Measurements from ENCODE around the gene ZNF263.

ZNF263 gene

DNA sequence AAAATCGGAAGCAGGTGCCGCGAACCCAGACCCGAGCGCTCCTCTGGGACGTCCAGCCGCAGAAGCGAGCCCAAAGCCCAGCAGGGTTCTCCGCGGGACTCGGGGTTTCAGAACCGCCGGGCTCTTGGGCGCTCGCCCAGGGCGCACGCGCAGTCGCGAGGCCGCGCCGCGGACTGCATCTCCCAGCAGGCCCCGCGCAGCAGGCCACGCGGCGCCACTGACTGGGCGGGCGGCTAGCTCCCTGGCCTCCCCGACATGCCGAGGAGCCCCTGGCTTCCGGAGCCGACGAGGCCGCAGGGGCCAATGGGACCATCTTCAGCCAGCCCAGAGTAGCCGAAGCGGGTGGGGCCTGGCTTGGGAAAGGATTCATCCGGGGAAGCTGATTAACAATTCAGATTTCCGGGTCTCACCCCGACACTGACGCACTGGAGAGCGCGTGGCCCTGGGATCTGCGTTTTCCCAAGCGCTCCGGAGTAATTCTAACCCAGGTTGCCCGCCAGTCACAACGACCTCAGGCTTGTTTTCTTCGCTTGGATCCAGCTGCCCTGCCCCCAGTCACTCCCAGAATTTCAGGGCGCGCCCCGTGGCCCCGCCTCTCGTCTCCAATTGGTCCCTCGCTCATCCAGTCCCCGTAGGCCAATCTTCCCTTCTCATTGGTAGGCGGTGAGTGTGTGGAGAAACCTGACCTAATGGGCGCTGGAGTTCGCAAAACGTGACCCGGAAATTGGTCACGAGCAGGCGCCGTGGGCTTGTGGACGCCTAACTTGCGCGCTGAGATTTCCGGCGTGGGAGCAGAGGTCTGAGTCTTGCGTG lies at the start of gene ZNF263:
ZNF263 (plus strand) TSS at position 762 of the 813 bp plus-strand sequence. CDS start 328 bp downstream, outside the sequence.
- DNase-seq = peak; percentile 93

GRCh38 chr16:3234543-3234856 lies 48.8 kb upstream of the ZNF263 start:
- DNase-seq = no peak

- DNase-seq = peak; percentile 93
Observed at GRCh38 chr16:3234857-3235561, 48.3 kb upstream of the ZNF263 start, which contains the start of gene ZNF200. TSS of gene ZNF200 (minus strand) at chr16:3235158. CDS start at chr16:3233755, 1,403 bp downstream.

- peak; percentile 34 for DNase-seq
Observed at GRCh38 chr16:3235856-3236669, 47.2 kb upstream of the ZNF263 start.

- DNase-seq = no peak
Observed at GRCh38 chr16:3241761-3242160, 41.5 kb upstream of the ZNF263 start.

- no peak for DNase-seq
Observed at GRCh38 chr16:3242709-3243108, 40.6 kb upstream of the ZNF263 start.

DNA sequence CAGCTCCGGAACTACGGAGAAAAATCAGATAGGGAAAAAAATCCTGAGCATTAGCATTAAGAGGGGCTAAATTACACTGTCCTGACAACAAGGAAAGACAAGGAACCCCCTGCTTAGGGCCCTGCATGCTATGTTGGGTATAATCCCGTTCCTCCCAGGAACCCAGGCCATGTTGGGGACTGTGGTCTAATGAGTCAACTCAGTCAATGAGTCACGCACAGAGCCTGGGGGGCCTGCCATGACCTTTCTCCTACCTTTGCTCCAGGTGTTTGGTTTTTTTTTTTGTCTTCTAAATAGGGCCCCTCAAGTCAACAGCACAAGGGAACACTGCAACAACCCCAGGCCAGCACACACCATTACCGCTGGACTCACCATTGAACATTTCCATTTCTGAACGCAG lies 39.4 kb upstream of the ZNF263 start:
- DNase-seq = no peak

DNA sequence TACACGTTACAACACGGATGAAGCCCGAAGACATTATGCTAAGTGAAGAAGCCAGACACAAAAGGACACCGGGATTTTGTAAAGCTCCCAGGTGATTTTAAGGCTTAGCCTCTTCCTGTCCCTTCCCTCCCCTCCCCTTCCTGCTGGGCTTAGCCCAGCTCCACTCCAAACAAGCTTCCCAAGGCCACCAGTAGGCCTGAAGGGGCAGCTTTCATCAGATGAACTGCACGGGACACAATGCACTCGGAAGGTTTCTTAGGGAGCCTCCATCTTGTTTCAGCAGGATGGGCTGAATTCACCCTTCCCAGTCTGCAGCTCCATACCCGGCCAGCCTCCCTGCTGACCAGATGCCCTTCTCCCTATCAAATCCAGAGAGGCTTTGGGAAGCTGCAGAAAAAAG lies 37.3 kb upstream of the ZNF263 start:
- no peak for DNase-seq

DNA sequence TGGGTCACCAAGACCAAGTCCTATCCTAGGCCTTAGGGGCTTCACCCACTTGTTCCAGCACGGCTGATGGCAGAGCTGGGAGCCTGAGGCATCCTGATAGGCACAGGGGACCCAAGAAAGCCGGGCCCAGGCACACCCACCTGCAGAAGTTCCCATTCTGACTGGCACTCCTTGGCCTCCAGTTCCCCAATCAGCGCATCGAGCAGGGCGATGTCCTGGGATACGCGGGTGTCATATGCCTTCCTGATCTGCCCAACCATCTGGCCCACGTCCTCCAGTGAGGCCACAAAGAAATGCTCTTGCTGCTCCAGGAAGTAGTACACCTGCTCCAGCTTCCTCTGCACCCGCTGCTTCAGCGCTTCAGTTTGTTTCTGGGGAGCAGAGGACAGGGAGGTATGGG lies 36.4 kb upstream of the ZNF263 start:
- DNase-seq = no peak

- DNase-seq = no peak
Observed at GRCh38 chr16:3248596-3248995, 34.7 kb upstream of the ZNF263 start.

- no peak for DNase-seq
Observed at GRCh38 chr16:3249020-3249419, 34.3 kb upstream of the ZNF263 start.

DNA sequence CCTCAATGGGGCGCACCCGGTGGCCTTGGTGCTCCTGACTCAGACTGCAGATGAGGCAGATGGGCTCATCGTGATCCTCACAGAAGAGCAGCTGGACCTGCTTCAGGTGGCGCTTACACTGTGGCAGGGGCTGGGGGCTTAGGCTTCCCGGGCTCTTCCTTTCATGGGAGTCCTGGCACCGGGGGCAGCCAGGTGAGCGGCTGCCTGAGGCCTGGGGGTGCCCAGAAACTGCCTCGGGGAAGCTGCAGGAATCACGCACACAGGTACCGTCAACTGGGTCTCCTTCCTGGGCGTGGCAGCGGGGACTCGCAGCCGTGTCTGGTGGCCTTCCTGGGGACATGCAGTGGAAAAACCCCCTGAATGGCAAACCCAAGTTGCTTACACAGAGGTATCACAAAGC lies 33.8 kb upstream of the ZNF263 start:
- DNase-seq = no peak

DNA sequence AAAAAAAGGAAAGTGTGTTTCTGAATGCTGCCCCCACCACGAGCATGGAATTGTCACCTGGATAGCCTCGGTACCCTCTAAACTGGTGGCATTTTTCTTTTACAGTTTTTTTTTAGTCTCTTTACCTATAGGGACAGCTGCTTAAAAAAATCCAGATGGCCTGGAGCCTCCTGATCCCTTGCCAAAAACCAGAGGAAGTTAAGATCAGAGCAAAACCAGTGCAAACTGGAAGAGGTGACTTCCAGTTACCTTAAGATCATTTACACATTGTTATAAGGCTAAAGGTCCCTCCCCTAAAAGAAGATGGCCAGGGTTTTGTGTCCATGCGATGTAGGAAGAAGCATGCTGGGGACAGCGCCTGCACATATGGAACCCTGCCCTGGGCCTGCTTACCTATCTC lies 30.3 kb upstream of the ZNF263 start:
- DNase-seq = no peak

DNA sequence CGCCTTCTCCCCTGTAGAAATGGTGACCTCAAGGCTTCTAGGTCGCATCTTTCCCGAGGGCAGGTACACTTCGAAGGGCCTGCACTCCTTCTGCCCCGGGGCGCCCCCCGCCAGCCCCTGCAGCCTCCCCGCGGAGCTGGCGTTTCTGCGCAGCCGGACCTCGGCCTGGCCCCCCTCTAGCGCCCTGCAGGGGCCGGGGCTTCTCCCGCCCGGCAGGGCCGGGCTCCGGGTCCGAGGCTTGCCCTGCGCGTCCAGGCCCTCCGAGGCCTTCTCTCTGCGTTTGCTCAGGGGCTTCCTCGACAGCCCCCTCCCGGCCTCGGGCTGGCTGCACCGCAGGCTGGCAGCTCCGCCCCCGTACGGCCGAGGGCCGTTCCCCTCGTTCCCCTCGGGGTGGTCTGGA lies 29.0 kb upstream of the ZNF263 start:
- DNase-seq = no peak

DNA sequence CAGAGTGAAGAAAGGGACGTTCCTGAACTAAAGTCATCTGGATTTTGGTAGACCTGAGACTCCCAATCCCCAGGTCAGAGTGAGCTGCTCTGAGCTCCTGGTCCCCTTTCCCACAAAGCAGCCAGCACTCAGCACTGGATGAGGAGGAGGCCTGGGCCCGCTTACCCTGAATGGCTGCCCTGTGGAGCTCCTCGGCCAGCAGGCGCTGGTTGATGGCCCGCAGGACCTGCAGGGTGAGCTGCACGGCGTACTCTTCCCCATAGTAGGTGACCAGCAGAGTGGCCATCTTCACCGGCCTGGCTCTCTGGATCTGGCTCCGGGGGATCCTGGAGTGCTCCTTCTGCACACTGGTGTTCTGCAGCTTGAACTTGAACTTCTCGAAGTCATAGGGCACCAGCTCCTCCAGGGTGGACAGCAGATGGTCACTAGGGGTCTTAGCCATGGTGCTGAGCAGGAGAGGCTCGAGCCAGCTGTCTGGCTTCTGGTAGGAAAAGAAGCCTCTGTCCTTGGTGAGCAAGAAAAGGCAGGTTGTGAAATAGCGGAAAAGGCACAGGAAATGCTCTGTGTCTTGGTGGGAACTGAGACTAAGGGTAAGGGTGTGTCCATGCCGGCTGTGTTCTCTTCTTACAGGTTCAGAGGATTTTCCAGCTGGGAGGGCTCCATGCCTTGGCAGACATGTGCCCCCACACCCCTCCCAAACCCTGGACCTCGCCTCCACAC lies 27.0 kb upstream of the ZNF263 start, which contains the start of gene MEFV:
MEFV (minus strand) TSS at position 488 of the 720 bp plus-strand sequence; CDS start at position 442, 46 bp downstream.
- no peak for DNase-seq

- DNase-seq = no peak
Observed at GRCh38 chr16:3256866-3257465, 26.3 kb upstream of the ZNF263 start.

DNA sequence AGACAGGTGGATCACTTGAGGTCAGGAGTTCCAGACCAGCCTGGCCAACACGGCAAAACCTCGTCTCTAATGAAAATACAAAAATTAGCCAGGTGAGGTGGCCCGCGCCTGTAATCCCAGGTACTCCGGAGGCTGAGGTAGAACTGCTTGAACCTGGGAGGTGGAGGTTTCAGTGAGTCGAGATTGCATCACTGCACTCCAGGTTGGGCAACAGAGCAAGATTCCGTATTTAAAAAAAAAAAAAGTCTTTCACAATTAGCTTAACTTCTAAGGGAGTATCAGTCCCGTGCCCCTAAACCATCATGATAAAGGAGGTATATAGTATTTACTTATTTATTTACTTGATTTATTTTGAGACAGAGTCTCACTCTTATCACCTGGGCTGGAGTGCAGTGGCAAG lies 23.5 kb upstream of the ZNF263 start:
- no peak for DNase-seq

GRCh38 chr16:3262517-3262916 lies 20.8 kb upstream of the ZNF263 start:
- DNase-seq = no peak

GRCh38 chr16:3264137-3265036 lies 18.9 kb upstream of the ZNF263 start:
- peak; percentile 99 for DNase-seq

DNA sequence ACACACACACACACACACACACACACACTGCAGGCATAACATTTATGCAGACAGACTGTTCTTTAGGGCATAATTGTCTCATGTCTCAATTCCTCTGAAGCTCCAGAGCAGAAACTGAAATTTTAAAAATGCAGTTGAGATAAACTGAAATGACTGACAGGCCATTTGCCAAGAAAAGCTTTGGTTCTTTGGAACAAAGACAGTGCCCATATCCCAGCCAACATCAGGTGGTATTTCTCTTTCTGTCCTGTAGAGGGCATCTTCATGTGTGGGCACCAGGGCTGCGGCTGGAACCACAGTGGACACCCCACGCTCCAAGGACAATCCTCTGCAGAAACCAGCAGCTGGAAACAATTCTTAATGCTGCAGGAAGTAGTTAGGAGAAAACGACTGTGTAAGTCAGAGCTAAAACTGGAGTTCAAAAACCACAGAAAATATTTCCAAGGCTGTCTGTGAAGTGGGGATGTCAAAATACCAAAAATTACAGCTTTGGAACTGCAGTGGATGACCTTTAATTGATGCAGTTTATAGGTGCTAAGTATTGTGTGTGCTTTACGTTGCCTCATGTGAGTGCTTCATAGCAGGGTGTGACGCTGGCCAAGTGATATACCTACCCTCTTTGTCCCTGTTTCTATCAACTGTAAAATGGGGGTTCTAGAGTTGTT lies 16.3 kb upstream of the ZNF263 start:
- DNase-seq = no peak

DNA sequence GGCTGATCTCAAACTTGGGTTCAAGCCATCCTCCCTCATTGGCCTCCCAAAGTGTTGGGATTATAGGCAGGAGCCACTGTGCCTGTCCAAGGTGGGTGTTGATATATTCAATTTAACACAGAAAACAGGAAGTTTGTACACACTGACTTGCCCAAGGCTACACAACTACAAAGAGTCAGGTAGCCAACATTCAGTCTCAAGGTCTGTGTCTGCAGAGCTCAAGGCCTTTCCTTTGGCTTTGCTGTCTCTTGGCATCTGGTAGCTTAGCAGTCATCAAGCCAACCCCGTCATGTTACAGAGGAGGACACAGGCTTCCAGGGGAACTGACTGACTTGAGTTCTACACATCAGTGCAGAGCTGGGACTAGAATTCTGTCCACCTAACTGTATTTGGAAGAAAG lies 15.0 kb upstream of the ZNF263 start:
- no peak for DNase-seq

Measured in activated naive CD4-positive, alpha-beta T cell treated with anti-CD3 and anti-CD28 coated beads, Interleukin-2, amount 50 U/mL, for 16 hours (primary cell).